WTC11 (cell line): ENCODE data around the gene ZBTB16. TPM values are rescaled to one million over a fixed set of nuclear protein-coding genes. Genes with fewer than 3 reads are reported as not detected.

Experiments
- ATAC-seq: fragments of 200-7000 bp; cut with Tn5 transposase; 2 replicates; pipeline ENCODE4 v1.10.0; 2021; ENCODE audit warnings: mild to moderate bottlenecking, moderate library complexity
- CTCF ChIA-PET: fragments of 300-600 bp; sonication (Branson Sonifier 250); formaldehyde crosslinking; loops from one replicate; lab custom pipeline; 2021; ENCODE audit warnings: antibody characterized with exemption; lab: Charles Lee
- POLR2A ChIA-PET: fragments of 350-600 bp; sonication (Branson Sonifier 250); formaldehyde crosslinking; loops from one replicate; lab custom pipeline; 2021; ENCODE audit warnings: antibody characterized with exemption; lab: Charles Lee
- DNase-seq: peaks from one replicate; pipeline ENCODE4 v3.0.0; 2021; ENCODE audit warnings: low spot score
- H3K27ac Mint-ChIP-seq: 2 replicates; pipeline ENCODE4 v1.8.0; 2021; ENCODE audit warnings: mixed read lengths
- H3K27me3 Mint-ChIP-seq: 2 replicates; pipeline ENCODE4 v1.8.0; 2021; ENCODE audit warnings: low read depth, mild to moderate bottlenecking, moderate library complexity, mixed read lengths
- H3K36me3 Mint-ChIP-seq: 2 replicates; pipeline ENCODE4 v1.8.0; 2021; ENCODE audit warnings: mixed read lengths
- H3K4me1 Mint-ChIP-seq: 2 replicates; pipeline ENCODE4 v1.8.0; 2022; ENCODE audit warnings: mixed read lengths
- H3K4me3 Mint-ChIP-seq: 2 replicates; pipeline ENCODE4 v1.8.0; 2021; ENCODE audit warnings: mild to moderate bottlenecking, moderate library complexity, mixed read lengths
- H3K9me3 Mint-ChIP-seq: 2 replicates; pipeline ENCODE4 v1.8.0; 2021; ENCODE audit warnings: mixed read lengths
- ATF1 ChIP-seq: sonication (generic); formaldehyde crosslinking; IDR thresholded peaks from 2 replicates; pipeline ENCODE4 v1.8.1; 2023; ENCODE audit warnings: mild to moderate bottlenecking, moderate library complexity, missing genetic modification reagents
- CDX4 ChIP-seq: fragments of 250-450 bp; sonication (Bioruptor Pico); IDR thresholded peaks from 2 replicates; pipeline ENCODE4 v1.9.0; 2021; ENCODE audit warnings: moderate library complexity, mild to moderate bottlenecking, inconsistent platforms, borderline replicate concordance
- E2F1 ChIP-seq: sonication (generic); formaldehyde crosslinking; IDR thresholded peaks from 2 replicates; pipeline ENCODE4 v1.8.0; 2022; ENCODE audit warnings: mild to moderate bottlenecking, missing genetic modification reagents
- EMX1 ChIP-seq: fragments of 250-450 bp; sonication (Bioruptor Pico); IDR thresholded peaks from 2 replicates; pipeline ENCODE4 v1.8.0; 2021; ENCODE audit warnings: mild to moderate bottlenecking
- FOXP4 ChIP-seq: sonication (generic); formaldehyde crosslinking; IDR thresholded peaks from 2 replicates; pipeline ENCODE4 v1.8.0; 2022; ENCODE audit warnings: mild to moderate bottlenecking, missing genetic modification reagents
- HMGXB4 ChIP-seq: sonication (generic); formaldehyde crosslinking; IDR thresholded peaks from 2 replicates; pipeline ENCODE4 v1.8.1; 2023; ENCODE audit warnings: mild to moderate bottlenecking, moderate library complexity, missing genetic modification reagents
- IRF2 ChIP-seq: sonication (generic); formaldehyde crosslinking; IDR thresholded peaks from 2 replicates; pipeline ENCODE4 v1.8.0; 2022; ENCODE audit warnings: low read depth, missing genetic modification reagents, borderline replicate concordance
- JAZF1 ChIP-seq: fragments of 250-450 bp; sonication (Bioruptor Pico); IDR thresholded peaks from 2 replicates; pipeline ENCODE4 v1.9.0; 2021; ENCODE audit warnings: moderate library complexity, mild to moderate bottlenecking, inconsistent platforms
- MAX ChIP-seq: sonication (generic); formaldehyde crosslinking; IDR thresholded peaks from 2 replicates; pipeline ENCODE4 v1.8.0; 2022; ENCODE audit warnings: mild to moderate bottlenecking, missing genetic modification reagents
- MXD4 ChIP-seq: fragments of 250-450 bp; sonication (Bioruptor Pico); IDR thresholded peaks from 2 replicates; pipeline ENCODE4 v1.8.0; 2021; ENCODE audit warnings: mild to moderate bottlenecking, moderate library complexity, borderline replicate concordance
- NFATC4 ChIP-seq: fragments of 250-450 bp; sonication (Bioruptor Pico); IDR thresholded peaks from 2 replicates; pipeline ENCODE4 v1.9.0; 2021; ENCODE audit warnings: mild to moderate bottlenecking
- OVOL2 ChIP-seq: fragments of 250-450 bp; sonication (Bioruptor Pico); IDR thresholded peaks from 2 replicates; pipeline ENCODE4 v1.9.0; 2021; ENCODE audit warnings: mild to moderate bottlenecking, borderline replicate concordance
- SMAD3 ChIP-seq: sonication (generic); formaldehyde crosslinking; IDR thresholded peaks from 2 replicates; pipeline ENCODE4 v1.8.0; 2022; ENCODE audit warnings: missing genetic modification reagents, mild to moderate bottlenecking, borderline replicate concordance
- TEAD1 ChIP-seq: sonication (generic); formaldehyde crosslinking; IDR thresholded peaks from 2 replicates; pipeline ENCODE4 v1.8.0; 2022; ENCODE audit warnings: mild to moderate bottlenecking, missing genetic modification reagents
- USF1 ChIP-seq: sonication (generic); formaldehyde crosslinking; IDR thresholded peaks from 2 replicates; pipeline ENCODE4 v1.8.0; 2022; ENCODE audit warnings: mild to moderate bottlenecking, missing genetic modification reagents
- ZNF263 ChIP-seq: sonication (generic); formaldehyde crosslinking; IDR thresholded peaks from 2 replicates; pipeline ENCODE4 v1.8.1; 2022; ENCODE audit warnings: low read depth, mild to moderate bottlenecking, moderate library complexity, missing genetic modification reagents
- ZNF396 ChIP-seq: fragments of 250-450 bp; sonication (Bioruptor Pico); IDR thresholded peaks from 2 replicates; pipeline ENCODE4 v1.8.0; 2021; ENCODE audit warnings: mild to moderate bottlenecking, moderate library complexity, borderline replicate concordance
- ZNF671 ChIP-seq: fragments of 250-450 bp; sonication (Bioruptor Pico); IDR thresholded peaks from 2 replicates; pipeline ENCODE4 v1.8.0; 2021; ENCODE audit warnings: mild to moderate bottlenecking
- ZSCAN18 ChIP-seq: fragments of 250-450 bp; sonication (Bioruptor Pico); IDR thresholded peaks from 2 replicates; pipeline ENCODE4 v2.1.2; 2022; ENCODE audit warnings: mild to moderate bottlenecking, moderate library complexity
- total RNA-seq: library from RNA; stranded (reverse); gene quantifications from 3 replicates; pipeline ENCODE4 v1.2.3, GENCODE V29; 2021

ZBTB16 gene
- total RNA-seq, 1 experiment from 2014 or later, result 0.57 TPM

GRCh38 chr11:114269498-114269897, 210.0 kb downstream of the ZBTB16 start (continued):
- TF ChIP-seq ZNF396, result no peak
- TF ChIP-seq, all 79 proteins: peak for 0

GRCh38 chr11:114270531-114271270, 211.2 kb downstream of the ZBTB16 start:
- Mint-ChIP-seq H3K36me3 (no peaks in the 10 kb centered on the region), H3K4me3 (no peak overlapping the region), H3K27me3 (peaks cover 11% of the 10 kb centered on the region), H3K4me1 (no peaks in the 10 kb centered on the region), H3K27ac (no peak overlapping the region), H3K9me3 (peaks cover 9% of the 10 kb centered on the region)
- ChIA-PET POLR2A (interaction anchor here (0.7 kb wide), 1 partner anchor 10 kb away, joined by 3 read pairs; no protein-coding TSS in a partner anchor), CTCF (interaction anchor here (1.4 kb wide), 1 partner anchor 10 kb away, joined by 5 read pairs; no protein-coding TSS in a partner anchor)
- DNase-seq (no peak), ATAC-seq (no peak)
- TF ChIP-seq EMX1 (CRISPR knock-in tag) (no peak), ATF1 (no peak), IRF2 (no peak), JAZF1 (CRISPR knock-in tag) (no peak), ZSCAN18 (CRISPR knock-in tag) (no peak), NFATC4 (CRISPR knock-in tag) (no peak), TEAD1 (CRISPR knock-in tag) (no peak), HMGXB4 (CRISPR knock-in tag) (no peak), MAX (no peak), OVOL2 (CRISPR knock-in tag) (no peak), ZNF671 (CRISPR knock-in tag) (no peak), MXD4 (CRISPR knock-in tag) (no peak), E2F1 (CRISPR knock-in tag) (no peak), CDX4 (CRISPR knock-in tag) (no peak), ZNF263 (CRISPR knock-in tag) (no peak), USF1 (CRISPR knock-in tag) (no peak), SMAD3 (CRISPR knock-in tag) (no peak), FOXP4 (no peak)
